ENCODE data around the gene ANKS3. TPM values are rescaled to one million over a fixed set of nuclear protein-coding genes. Genes with fewer than 3 reads are reported as not detected.

ANKS3 gene
- total and polyA plus RNA-seq, 2 of the 8 experiments (the other 6 are each of a cell fraction or from before 2014, with no cell fraction given) = 15.5 to 23.9 TPM

- TF ChIP-seq CTCF (IDR thresholded peaks at IDR 0.05; ENCODE audit: control extremely low read depth in 1 of 3, insufficient read depth in 1 of 3, low read depth in 1 of 3, low read length in 3 of 3) (no peak), NRF1 (IDR thresholded peaks at IDR 0.05; ENCODE audit: low read depth, low read length) (no peak), USF2 (IDR thresholded peaks at IDR 0.05; ENCODE audit: low read length) (no peak), YY1 (IDR thresholded peaks at IDR 0.05; ENCODE audit: low read depth, low read length) (no peak)
Observed at GRCh38 chr16:4678596-4678995, 55.5 kb downstream of the ANKS3 start (continued).

Data from H1 (cell line).